Measurements from ENCODE around the gene SPRED2. TPM values are rescaled to one million over a fixed set of nuclear protein-coding genes. Genes with fewer than 3 reads are reported as not detected.
"Not testable (repeated sequence)": the region's sequence is repeated elsewhere in the genome, so short reads cannot be mapped to it uniquely, and the experiment has no call there.

The SPRED2 gene
- total RNA-seq, 4 donors from 2014 or later, result 15.6 to 63.0 (median 44.8) TPM

DNA sequence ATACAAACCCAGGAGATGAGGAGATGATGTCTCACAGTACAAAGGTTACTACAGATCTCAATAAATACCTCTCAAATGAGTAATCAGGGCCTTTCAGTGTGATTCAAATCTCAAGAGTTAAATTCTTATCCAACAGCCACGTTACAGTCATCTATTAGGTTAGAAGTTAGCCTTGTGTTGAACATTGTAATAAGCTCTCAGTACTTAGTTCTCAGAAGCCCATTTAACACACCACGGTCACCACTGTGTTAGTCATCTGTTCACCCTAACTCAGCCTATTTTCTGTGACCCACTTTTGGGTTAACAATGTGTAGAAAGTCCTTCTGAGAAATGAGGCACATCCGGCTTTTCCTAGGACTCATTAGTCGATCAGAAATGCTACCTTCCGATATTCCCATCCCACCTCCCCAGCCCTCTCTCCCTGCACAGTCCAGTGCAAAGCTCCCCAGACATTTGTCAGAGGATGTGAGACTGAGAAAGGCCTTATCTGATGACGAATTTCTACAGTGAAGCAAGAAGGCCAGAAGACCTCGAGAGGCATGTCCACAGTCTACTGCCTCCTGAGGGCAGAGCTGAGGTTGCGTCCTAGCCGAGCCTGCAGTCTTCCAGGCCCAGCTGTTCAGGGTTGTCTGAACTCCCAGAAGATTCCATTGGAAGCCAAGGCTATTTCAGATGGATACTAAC is 112.2 kb downstream of the SPRED2 start:
- TF ChIP-seq, protein P1, sequence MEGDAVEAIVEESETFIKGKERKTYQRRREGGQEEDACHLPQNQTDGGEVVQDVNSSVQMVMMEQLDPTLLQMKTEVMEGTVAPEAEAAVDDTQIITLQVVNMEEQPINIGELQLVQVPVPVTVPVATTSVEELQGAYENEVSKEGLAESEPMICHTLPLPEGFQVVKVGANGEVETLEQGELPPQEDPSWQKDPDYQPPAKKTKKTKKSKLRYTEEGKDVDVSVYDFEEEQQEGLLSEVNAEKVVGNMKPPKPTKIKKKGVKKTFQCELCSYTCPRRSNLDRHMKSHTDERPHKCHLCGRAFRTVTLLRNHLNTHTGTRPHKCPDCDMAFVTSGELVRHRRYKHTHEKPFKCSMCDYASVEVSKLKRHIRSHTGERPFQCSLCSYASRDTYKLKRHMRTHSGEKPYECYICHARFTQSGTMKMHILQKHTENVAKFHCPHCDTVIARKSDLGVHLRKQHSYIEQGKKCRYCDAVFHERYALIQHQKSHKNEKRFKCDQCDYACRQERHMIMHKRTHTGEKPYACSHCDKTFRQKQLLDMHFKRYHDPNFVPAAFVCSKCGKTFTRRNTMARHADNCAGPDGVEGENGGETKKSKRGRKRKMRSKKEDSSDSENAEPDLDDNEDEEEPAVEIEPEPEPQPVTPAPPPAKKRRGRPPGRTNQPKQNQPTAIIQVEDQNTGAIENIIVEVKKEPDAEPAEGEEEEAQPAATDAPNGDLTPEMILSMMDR (IDR thresholded peaks at IDR 0.05), result no peak
- no peak for TF ChIP-seq POLR2A (IDR thresholded peaks at IDR 0.05)
- Histone ChIP-seq H3K9me3 (no peaks in the 10 kb centered on the region), H3K27ac (peak overlapping the region in 1 of 2 donors; percentile 21), H3K36me3 (no peaks in the 10 kb centered on the region), H3K4me1 (no peaks in the 10 kb centered on the region), H3K27me3 (no peaks in the 10 kb centered on the region), H3K4me3 (no peak overlapping the region)
- intact Hi-C loops (cut with DNase I; ENCODE audit: low total_unique reads), result no loop called here
- DNase-seq, result no peak

DNA sequence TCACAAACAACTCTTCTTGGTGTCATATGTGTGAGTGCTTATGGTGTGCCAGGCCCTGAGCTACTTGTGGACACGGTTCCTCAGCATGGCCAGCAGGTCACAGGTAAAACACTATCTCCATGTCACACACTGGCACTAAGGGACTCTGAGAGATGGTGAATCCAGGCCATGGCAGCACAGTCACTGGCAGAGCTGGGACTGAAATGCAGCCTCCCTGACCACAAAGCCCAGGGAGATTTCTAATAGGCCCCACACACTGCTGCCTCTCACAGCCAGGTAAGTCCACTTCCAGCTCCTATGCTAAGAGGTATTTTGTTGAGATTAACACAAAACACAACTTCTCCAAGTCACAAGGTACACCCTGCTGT is 112.7 kb downstream of the SPRED2 start:
- intact Hi-C loops (cut with DNase I; ENCODE audit: low total_unique reads), result no loop called here
- Histone ChIP-seq H3K9me3 (no peaks in the 10 kb centered on the region), H3K27ac (peak overlapping the region; percentile 11 to 21), H3K36me3 (no peaks in the 10 kb centered on the region), H3K4me1 (no peaks in the 10 kb centered on the region), H3K27me3 (no peaks in the 10 kb centered on the region), H3K4me3 (no peak overlapping the region)
- TF ChIP-seq, protein P1 (IDR thresholded peaks at IDR 0.05), result no peak
- no peak for TF ChIP-seq POLR2A (IDR thresholded peaks at IDR 0.05)
- DNase-seq, result no peak

DNA sequence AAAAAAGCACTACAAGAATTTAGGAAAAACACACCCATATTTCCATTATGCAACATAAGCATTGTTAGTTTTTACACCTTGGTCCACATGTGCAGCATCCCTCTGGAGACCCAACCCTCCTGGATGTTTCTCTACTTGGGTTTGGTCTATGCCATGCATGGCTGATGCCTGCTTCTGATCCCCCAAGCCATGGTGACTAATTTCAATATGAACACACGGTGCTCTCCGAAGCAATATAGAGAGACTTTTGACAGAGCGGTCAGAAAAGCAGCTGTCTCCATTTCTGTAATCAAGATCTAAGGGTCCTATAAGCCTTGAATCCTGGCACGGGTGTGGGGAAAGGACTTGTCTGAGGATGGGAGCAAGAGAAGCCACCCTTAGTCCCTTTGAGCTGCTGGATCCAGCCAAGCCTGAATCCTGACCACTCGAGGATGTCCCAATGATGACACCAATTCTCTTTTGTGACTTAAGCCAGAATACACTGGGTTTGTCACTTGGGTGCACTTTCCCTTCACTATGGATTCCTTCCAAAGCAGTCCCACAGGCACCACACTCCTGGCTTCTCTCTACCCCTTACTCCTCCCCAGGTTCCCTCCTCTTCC is 113.2 kb downstream of the SPRED2 start:
- peak overlapping the region in 1 of 2 donors; percentile 11 for H3K27ac ChIP-seq
- no peaks in the 10 kb centered on the region for H3K4me1 ChIP-seq
- no peaks in the 10 kb centered on the region for H3K9me3 ChIP-seq
- H3K36me3 ChIP-seq, result no peaks in the 10 kb centered on the region
- TF ChIP-seq, protein P1 (IDR thresholded peaks at IDR 0.05), result no peak
- TF ChIP-seq POLR2A (IDR thresholded peaks at IDR 0.05), result no peak
- no peaks in the 10 kb centered on the region for H3K27me3 ChIP-seq
- H3K4me3 ChIP-seq, result no peak overlapping the region
- no peak for DNase-seq
- intact Hi-C loops (cut with DNase I; ENCODE audit: low total_unique reads), result no loop called here

DNA sequence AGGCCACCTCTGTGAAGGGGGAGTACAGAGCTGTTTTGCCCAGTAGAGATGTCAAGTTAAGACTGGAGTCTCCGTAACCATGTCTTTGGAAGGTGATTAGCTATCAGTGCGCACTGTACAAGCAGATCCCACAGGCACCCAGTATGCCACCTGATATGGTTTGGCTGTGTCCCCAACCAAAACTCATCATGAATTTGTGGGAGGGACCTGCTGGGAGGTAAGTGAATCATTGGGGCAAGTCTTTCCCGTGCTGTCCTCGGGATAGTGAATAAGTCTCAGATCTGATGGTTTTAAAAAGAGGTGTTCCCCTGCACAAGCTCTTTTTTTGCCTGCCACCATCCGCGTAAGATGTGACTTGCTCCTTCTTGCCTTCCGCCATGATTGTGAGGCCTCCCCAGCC is 114.6 kb downstream of the SPRED2 start:
- no peaks in the 10 kb centered on the region for H3K36me3 ChIP-seq
- DNase-seq, result no peak
- TF ChIP-seq POLR2A (IDR thresholded peaks at IDR 0.05), result no peak
- TF ChIP-seq, protein P1 (IDR thresholded peaks at IDR 0.05), result no peak
- no peaks in the 10 kb centered on the region for H3K4me1 ChIP-seq
- intact Hi-C loops (cut with DNase I; ENCODE audit: low total_unique reads), result no loop called here
- no peaks in the 10 kb centered on the region for H3K27me3 ChIP-seq
- H3K4me3 ChIP-seq, result no peak overlapping the region
- no peaks in the 10 kb centered on the region for H3K9me3 ChIP-seq
- H3K27ac ChIP-seq, result no peak overlapping the region

DNA sequence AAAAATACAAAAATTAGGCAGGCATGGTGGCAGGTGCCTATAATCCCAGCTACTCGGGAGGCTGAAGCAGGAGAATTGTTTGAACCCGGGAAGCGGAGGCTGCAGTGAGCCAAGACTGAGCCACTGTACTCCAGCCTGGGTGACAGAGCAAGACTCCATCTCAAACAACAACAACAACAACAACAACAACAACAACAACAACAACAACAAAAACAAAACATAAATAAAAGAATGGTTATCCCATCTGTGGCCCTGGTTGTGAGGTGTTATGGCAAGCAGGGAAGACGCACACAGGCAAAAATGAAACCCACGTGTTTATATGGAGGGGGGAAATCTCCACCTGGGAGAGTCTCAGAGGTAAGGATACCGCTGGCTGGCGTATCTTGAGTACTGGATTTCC is 115.0 kb downstream of the SPRED2 start:
- H3K9me3 ChIP-seq; DNase-seq; H3K27me3 ChIP-seq; H3K36me3 ChIP-seq; H3K27ac ChIP-seq; H3K4me3 ChIP-seq; H3K4me1 ChIP-seq; intact Hi-C loops (cut with DNase I; ENCODE audit: low total_unique reads): not testable (repeated sequence)

Data from uterus (tissue), 4 donors.